ENCODE results near the gene CUL1. TPM values are rescaled to one million over a fixed set of nuclear protein-coding genes. Genes with fewer than 3 reads are reported as not detected.

Gene CUL1
- polyA plus RNA-seq, 1 donor from 2014 or later: 77.5 TPM

DNA sequence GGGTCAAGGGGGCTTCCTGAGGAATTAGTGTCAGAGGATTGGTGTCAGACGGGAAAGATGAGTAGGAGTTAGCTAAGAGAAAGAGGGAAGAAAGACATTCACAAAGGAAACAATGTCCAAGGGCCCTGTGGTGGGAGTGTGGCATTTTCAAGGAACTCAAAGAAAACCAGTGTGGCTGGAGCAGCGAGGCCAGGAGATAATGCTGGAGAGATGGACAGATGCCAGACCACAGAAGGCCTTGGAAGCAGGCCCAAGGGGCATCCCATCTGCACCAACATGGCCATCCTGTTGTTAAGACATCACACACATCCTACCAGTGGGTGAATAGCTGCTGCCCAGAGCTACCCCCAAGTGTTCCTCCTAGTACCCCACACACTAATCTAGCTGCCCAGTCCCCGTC, 36.1 kb upstream of the CUL1 start:
- no peak for TF ChIP-seq RAD21 (conservative IDR thresholded peaks at IDR 0.05)
- no peak for TF ChIP-seq EZH2 (IDR thresholded peaks at IDR 0.05; ENCODE audit: borderline replicate concordance, insufficient read depth, low read length, poor library complexity, severe bottlenecking)
- no peak for TF ChIP-seq SMC3 (conservative IDR thresholded peaks at IDR 0.05; ENCODE audit: poor library complexity)
- H3F3A ChIP-seq (ENCODE audit: insufficient read depth, low read length, poor library complexity, severe bottlenecking): no peaks in the 10 kb centered on the region
- no peak overlapping the region for H3K4me3 ChIP-seq (ENCODE audit: low read length)
- no peaks in the 10 kb centered on the region for H3K9me3 ChIP-seq (ENCODE audit: low read length)
- H3K79me2 ChIP-seq (replicated peaks; ENCODE audit: insufficient read depth, low read length): no peaks in the 10 kb centered on the region
- H3K27ac ChIP-seq (ENCODE audit: low read length): no peak overlapping the region
- H4K20me1 ChIP-seq (ENCODE audit: insufficient read depth): no peaks in the 10 kb centered on the region
- H3K9ac ChIP-seq (ENCODE audit: low read length): no peak overlapping the region
- no peaks in the 10 kb centered on the region for H3K9me2 ChIP-seq (ENCODE audit: insufficient read depth, low read length)
- H2AFZ ChIP-seq (ENCODE audit: low read depth, low read length): no peak overlapping the region
- H3K27me3 ChIP-seq (ENCODE audit: insufficient read depth, low read depth, low read length): no peaks in the 10 kb centered on the region
- no peaks in the 10 kb centered on the region for H3K36me3 ChIP-seq (ENCODE audit: insufficient read depth, low read length)
- H3K4me2 ChIP-seq (ENCODE audit: low read length): no peak overlapping the region

GRCh38 chr7:148664324-148664723, 34.4 kb upstream of the CUL1 start:
- H3K79me2 ChIP-seq (replicated peaks; ENCODE audit: insufficient read depth, low read length): no peaks in the 10 kb centered on the region
- no peak overlapping the region for H3K4me2 ChIP-seq (ENCODE audit: low read length)
- no peaks in the 10 kb centered on the region for H4K20me1 ChIP-seq (ENCODE audit: insufficient read depth)
- TF ChIP-seq POLR2AphosphoS5 (IDR thresholded peaks at IDR 0.05) (no peak), RAD21 (conservative IDR thresholded peaks at IDR 0.05) (no peak)
- no peak overlapping the region for H3K27ac ChIP-seq (ENCODE audit: low read length)
- H3K36me3 ChIP-seq (ENCODE audit: insufficient read depth, low read length): no peaks in the 10 kb centered on the region
- H3K27me3 ChIP-seq (ENCODE audit: insufficient read depth, low read depth, low read length): no peaks in the 10 kb centered on the region
- H3K9ac ChIP-seq (ENCODE audit: low read length): no peak overlapping the region
- H3F3A ChIP-seq (ENCODE audit: insufficient read depth, low read length, poor library complexity, severe bottlenecking): no peaks in the 10 kb centered on the region
- H3K4me3 ChIP-seq (ENCODE audit: low read length): no peak overlapping the region
- no peaks in the 10 kb centered on the region for H3K9me2 ChIP-seq (ENCODE audit: insufficient read depth, low read length)
- H3K9me3 ChIP-seq (ENCODE audit: low read length): no peaks in the 10 kb centered on the region
- H2AFZ ChIP-seq (ENCODE audit: low read depth, low read length): no peak overlapping the region

GRCh38 chr7:148665221-148665620, 33.5 kb upstream of the CUL1 start:
- no peak for TF ChIP-seq RAD21 (conservative IDR thresholded peaks at IDR 0.05)
- no peak for TF ChIP-seq POLR2AphosphoS5 (IDR thresholded peaks at IDR 0.05)
- TF ChIP-seq MXI1 (conservative IDR thresholded peaks at IDR 0.05; ENCODE audit: poor library complexity, severe bottlenecking): no peak
- TF ChIP-seq TAF1 (IDR thresholded peaks at IDR 0.05; ENCODE audit: low read depth): no peak
- TF ChIP-seq, protein P1, sequence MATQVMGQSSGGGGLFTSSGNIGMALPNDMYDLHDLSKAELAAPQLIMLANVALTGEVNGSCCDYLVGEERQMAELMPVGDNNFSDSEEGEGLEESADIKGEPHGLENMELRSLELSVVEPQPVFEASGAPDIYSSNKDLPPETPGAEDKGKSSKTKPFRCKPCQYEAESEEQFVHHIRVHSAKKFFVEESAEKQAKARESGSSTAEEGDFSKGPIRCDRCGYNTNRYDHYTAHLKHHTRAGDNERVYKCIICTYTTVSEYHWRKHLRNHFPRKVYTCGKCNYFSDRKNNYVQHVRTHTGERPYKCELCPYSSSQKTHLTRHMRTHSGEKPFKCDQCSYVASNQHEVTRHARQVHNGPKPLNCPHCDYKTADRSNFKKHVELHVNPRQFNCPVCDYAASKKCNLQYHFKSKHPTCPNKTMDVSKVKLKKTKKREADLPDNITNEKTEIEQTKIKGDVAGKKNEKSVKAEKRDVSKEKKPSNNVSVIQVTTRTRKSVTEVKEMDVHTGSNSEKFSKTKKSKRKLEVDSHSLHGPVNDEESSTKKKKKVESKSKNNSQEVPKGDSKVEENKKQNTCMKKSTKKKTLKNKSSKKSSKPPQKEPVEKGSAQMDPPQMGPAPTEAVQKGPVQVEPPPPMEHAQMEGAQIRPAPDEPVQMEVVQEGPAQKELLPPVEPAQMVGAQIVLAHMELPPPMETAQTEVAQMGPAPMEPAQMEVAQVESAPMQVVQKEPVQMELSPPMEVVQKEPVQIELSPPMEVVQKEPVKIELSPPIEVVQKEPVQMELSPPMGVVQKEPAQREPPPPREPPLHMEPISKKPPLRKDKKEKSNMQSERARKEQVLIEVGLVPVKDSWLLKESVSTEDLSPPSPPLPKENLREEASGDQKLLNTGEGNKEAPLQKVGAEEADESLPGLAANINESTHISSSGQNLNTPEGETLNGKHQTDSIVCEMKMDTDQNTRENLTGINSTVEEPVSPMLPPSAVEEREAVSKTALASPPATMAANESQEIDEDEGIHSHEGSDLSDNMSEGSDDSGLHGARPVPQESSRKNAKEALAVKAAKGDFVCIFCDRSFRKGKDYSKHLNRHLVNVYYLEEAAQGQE (IDR thresholded peaks at IDR 0.05; ENCODE audit: borderline replicate concordance): no peak
- TF ChIP-seq CTCF (IDR thresholded peaks at IDR 0.05; ENCODE audit: poor library complexity, severe bottlenecking): no peak
- TF ChIP-seq EZH2 (IDR thresholded peaks at IDR 0.05; ENCODE audit: borderline replicate concordance, insufficient read depth, low read length, poor library complexity, severe bottlenecking): no peak
- no peak for TF ChIP-seq SMC3 (conservative IDR thresholded peaks at IDR 0.05; ENCODE audit: poor library complexity)
- no peak for TF ChIP-seq EP300 (conservative IDR thresholded peaks at IDR 0.05; ENCODE audit: poor library complexity, severe bottlenecking)
- Histone ChIP-seq H3K4me3 (ENCODE audit: low read length) (no peak overlapping the region), H2AFZ (ENCODE audit: low read depth, low read length) (no peak overlapping the region), H3K9me3 (ENCODE audit: low read length) (no peaks in the 10 kb centered on the region), H3K4me2 (ENCODE audit: low read length) (no peak overlapping the region), H3K27ac (ENCODE audit: low read length) (no peak overlapping the region), H3K27me3 (ENCODE audit: insufficient read depth, low read depth, low read length) (no peaks in the 10 kb centered on the region), H3K9me2 (ENCODE audit: insufficient read depth, low read length) (no peaks in the 10 kb centered on the region), H3K36me3 (ENCODE audit: insufficient read depth, low read length) (no peaks in the 10 kb centered on the region), H3K9ac (ENCODE audit: low read length) (no peak overlapping the region), H3F3A (ENCODE audit: insufficient read depth, low read length, poor library complexity, severe bottlenecking) (no peaks in the 10 kb centered on the region), H4K20me1 (ENCODE audit: insufficient read depth) (no peaks in the 10 kb centered on the region), H3K79me2 (replicated peaks; ENCODE audit: insufficient read depth, low read length) (no peaks in the 10 kb centered on the region)
